Endothelial cell of umbilical vein (primary cell): ENCODE measurements around the gene LANCL1. TPM values are rescaled to one million over a fixed set of nuclear protein-coding genes. Genes with fewer than 3 reads are reported as not detected.
"Not testable (repeated sequence)": the region's sequence is repeated elsewhere in the genome, so short reads cannot be mapped to it uniquely, and the experiment has no call there.

Source experiments
- BruUV-seq: library from RNA; stranded (reverse); fragments of 400-500 nt; replicated peaks from 2 replicates; lab custom pipeline; 2021; lab: Mats Ljungman, UMichigan
- CTCF ChIA-PET: fragments of 300-600, 350-600 bp; sonication (Branson Sonifier 250); formaldehyde crosslinking; loops from one replicate; lab custom pipeline; 2021; ENCODE audit warnings: antibody characterized with exemption, inconsistent platforms; lab: Charles Lee
- POLR2A ChIA-PET: fragments of 300-600, 350-600 bp; sonication (Branson Sonifier 250); formaldehyde crosslinking; loops from one replicate; lab custom pipeline; 2021; ENCODE audit warnings: antibody characterized with exemption, inconsistent platforms; lab: Charles Lee
- DNase-seq: peaks from one replicate; pipeline ENCODE4 v3.0.0-alpha.2; 2011; ENCODE audit warnings: low read depth, low spot score
- FAIRE-seq: peaks from 2 replicates; lab custom pipeline; 2011; peaks lifted over from hg19 to GRCh38; lab: Jason Lieb, UNC
- H2AFZ ChIP-seq: 2 replicates; pipeline ENCODE4 v1.6.0; 2012; ENCODE audit warnings: low read depth, low read length, control low read depth, inconsistent platforms
- H3K27ac ChIP-seq: 2 replicates; pipeline ENCODE4 v1.5.1; 2011; ENCODE audit warnings: low read depth, mild to moderate bottlenecking, control low read depth, low read length, moderate library complexity; ENCODE audit not compliant: insufficient read depth
- H3K27me3 ChIP-seq, 2 experiments: 2 replicates each; pipeline versions ENCODE4 v1.6.0 to v1.6.1; 2011; ENCODE audit warnings: low read length in 2 of 2, mixed read lengths in 1 of 2; ENCODE audit not compliant: control insufficient read depth in 2 of 2, insufficient read depth in 2 of 2
- H3K36me3 ChIP-seq, 2 experiments: 2 replicates in 1 of 2; 3 replicates in 1 of 2; pipeline ENCODE4 v1.5.1; 2011; ENCODE audit warnings: low read length in 2 of 2, mild to moderate bottlenecking in 1 of 2, moderate library complexity in 1 of 2; ENCODE audit not compliant: control insufficient read depth in 2 of 2, insufficient read depth in 2 of 2; ENCODE audit errors: extremely low read depth in 1 of 2
- H3K4me1 ChIP-seq: 3 replicates; pipeline ENCODE4 v1.5.1; 2011; ENCODE audit warnings: mild to moderate bottlenecking, low read length; ENCODE audit not compliant: control insufficient read depth, insufficient read depth; ENCODE audit errors: extremely low read depth
- H3K4me2 ChIP-seq: 2 replicates; pipeline ENCODE4 v1.6.1; 2011; ENCODE audit warnings: low read length, control low read depth, mixed read lengths; ENCODE audit not compliant: insufficient read depth
- H3K4me3 ChIP-seq, 3 experiments: fragments of 200-600 bp in 1 of 3; sonication (generic), shearing (Covaris generic) in 1 of 3; replicated peaks in 1 of 3; 2 replicates each; pipeline ENCODE4 v1.5.1; 2011 to 2016; ENCODE audit warnings: control low read depth in 3 of 3, low read length in 3 of 3, mild to moderate bottlenecking in 2 of 3, inconsistent platforms in 1 of 3, low read depth in 1 of 3, moderate library complexity in 1 of 3; ENCODE audit not compliant: insufficient read depth in 1 of 3
- H3K79me2 ChIP-seq: 2 replicates; pipeline ENCODE4 v1.6.0; 2012; ENCODE audit warnings: low read length, inconsistent platforms; ENCODE audit not compliant: control insufficient read depth, insufficient read depth
- H3K9ac ChIP-seq: replicated peaks from 2 replicates; pipeline ENCODE3; 2011; ENCODE audit warnings: low read length, control low read depth; ENCODE audit not compliant: insufficient read depth; ENCODE audit errors: extremely low read depth
- H3K9me1 ChIP-seq: replicated peaks from 3 replicates; pipeline ENCODE4 v1.6.0; 2011; ENCODE audit warnings: mild to moderate bottlenecking, low read length; ENCODE audit not compliant: control insufficient read depth, insufficient read depth; ENCODE audit errors: extremely low read depth
- H3K9me3 ChIP-seq: replicated peaks from 2 replicates; pipeline ENCODE4 v1.5.1; 2012; ENCODE audit warnings: low read length, inconsistent platforms; ENCODE audit not compliant: control insufficient read depth, insufficient read depth
- H4K20me1 ChIP-seq: replicated peaks from 2 replicates; pipeline ENCODE3; 2011; ENCODE audit warnings: mild to moderate bottlenecking, low read length; ENCODE audit not compliant: control insufficient read depth, insufficient read depth; ENCODE audit errors: extremely low read depth
- EZH2 ChIP-seq: IDR thresholded peaks from 2 replicates; pipeline ENCODE4 v1.6.1; 2012; ENCODE audit warnings: borderline replicate concordance, low read depth, mild to moderate bottlenecking, moderate library complexity, low read length, inconsistent platforms; ENCODE audit not compliant: severe bottlenecking
- FOS ChIP-seq: IDR thresholded peaks from 2 replicates; pipeline ENCODE4 v1.6.1; 2011; ENCODE audit warnings: mild to moderate bottlenecking, low read length, moderate library complexity, borderline replicate concordance; ENCODE audit not compliant: insufficient read depth
- GATA2 ChIP-seq: IDR thresholded peaks from 2 replicates; pipeline ENCODE4 v1.7.0; 2011; ENCODE audit warnings: low read depth, mild to moderate bottlenecking, moderate library complexity, mixed read lengths, low read length; ENCODE audit not compliant: insufficient read length, insufficient read depth
- MYC ChIP-seq: IDR thresholded peaks from one replicate; pipeline ENCODE4 v1.6.1; 2011; ENCODE audit warnings: mild to moderate bottlenecking, low read depth, low read length
- dilution Hi-C: fragments of 300-500 bp; cut with MboI; formaldehyde crosslinking; loops from one replicate; pipeline ENCODE4 v1.15.0; 2019; ENCODE audit warnings: low sequenced_read_pairs; ENCODE audit not compliant: extremely low pct_ligation_motif_present
- intact Hi-C: fragments of 100-400 bp; cut with micrococcal nuclease; formaldehyde crosslinking; loops from one replicate; pipeline ENCODE4 v1.10.0; 2022
- polyA plus RNA-seq, 4 experiments: library from polyadenylated mRNA; depleted of rRNA in 3 of 4; stranded (reverse) in 3 of 4; unstranded in 1 of 4; fragments of >200 nt; gene quantifications; 2 replicates each; pipeline versions ENCODE4 v1.2.1 to v1.2.3, GENCODE V29; 2011 to 2012; ENCODE audit warnings: missing spikeins in 1 of 4
- total RNA-seq: library from RNA; stranded (reverse); gene quantifications from 2 replicates; pipeline ENCODE4 v1.2.3, GENCODE V29; 2021
- TF ChIP-seq, protein P1 (sequence below): IDR thresholded peaks from 2 replicates; pipeline ENCODE4 v1.6.1; 2011; ENCODE audit not compliant: insufficient read depth, insufficient read length

The LANCL1 gene
- total and polyA plus RNA-seq, 2 donors (not counting 3 experiments of a cell fraction or from before 2014, with no cell fraction given) = 22.9 to 24.2 TPM

- Histone ChIP-seq H3K9me3 (no peaks in the 10 kb centered on the region), H3K9me1 (no peaks in the 10 kb centered on the region), H3K9ac (no peak overlapping the region), H3K27ac (no peak overlapping the region), H2AFZ (no peak overlapping the region), H3K4me1 (no peaks in the 10 kb centered on the region), H3K27me3 (no peaks in the 10 kb centered on the region), H3K79me2 (no peaks in the 10 kb centered on the region), H3K4me2 (no peak overlapping the region), H4K20me1 (no peaks in the 10 kb centered on the region), H3K4me3 (no peak overlapping the region), H3K36me3 (peaks cover 0 to 5% of the 10 kb centered on the region in 2 experiments)
- TF ChIP-seq, protein P1, sequence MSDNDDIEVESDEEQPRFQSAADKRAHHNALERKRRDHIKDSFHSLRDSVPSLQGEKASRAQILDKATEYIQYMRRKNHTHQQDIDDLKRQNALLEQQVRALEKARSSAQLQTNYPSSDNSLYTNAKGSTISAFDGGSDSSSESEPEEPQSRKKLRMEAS = no peak
- TF ChIP-seq EZH2 = no peak
- TF ChIP-seq MYC = no peak
- TF ChIP-seq FOS = no peak
- no TSS peak for BruUV-seq
- POLR2A ChIA-PET = no interaction called here
- intact Hi-C loops = no loop called here
- DNase-seq = no peak
- no peak for FAIRE-seq
- CTCF ChIA-PET = no interaction called here
- dilution Hi-C loops = no loop called here
These were observed 22.2 kb downstream of the LANCL1 start for GRCh38 chr2:210454336-210454735.

- ChIA-PET CTCF (no interaction called here), POLR2A (no interaction called here)
- H3K79me2 ChIP-seq = no peaks in the 10 kb centered on the region
- no peak for TF ChIP-seq GATA2
- no peaks in the 10 kb centered on the region for H3K27me3 ChIP-seq
- DNase-seq (no peak), FAIRE-seq (no peak)
- intact Hi-C loops = no loop called here
- H3K4me3 ChIP-seq = no peak overlapping the region
- H3K9me3 ChIP-seq = no peaks in the 10 kb centered on the region
- H3K27ac ChIP-seq = no peak overlapping the region
- no TSS peak for BruUV-seq
- peaks cover 0 to 5% of the 10 kb centered on the region in 2 experiments for H3K36me3 ChIP-seq
- H3K4me1 ChIP-seq = no peaks in the 10 kb centered on the region
- no peaks in the 10 kb centered on the region for H3K9me1 ChIP-seq
- no peaks in the 10 kb centered on the region for H4K20me1 ChIP-seq
- no peak overlapping the region for H3K4me2 ChIP-seq
- dilution Hi-C loops = no loop called here
- H2AFZ ChIP-seq = no peak overlapping the region
- H3K9ac ChIP-seq = no peak overlapping the region
These were observed 24.4 kb downstream of the LANCL1 start for GRCh38 chr2:210452194-210452593.

DNA sequence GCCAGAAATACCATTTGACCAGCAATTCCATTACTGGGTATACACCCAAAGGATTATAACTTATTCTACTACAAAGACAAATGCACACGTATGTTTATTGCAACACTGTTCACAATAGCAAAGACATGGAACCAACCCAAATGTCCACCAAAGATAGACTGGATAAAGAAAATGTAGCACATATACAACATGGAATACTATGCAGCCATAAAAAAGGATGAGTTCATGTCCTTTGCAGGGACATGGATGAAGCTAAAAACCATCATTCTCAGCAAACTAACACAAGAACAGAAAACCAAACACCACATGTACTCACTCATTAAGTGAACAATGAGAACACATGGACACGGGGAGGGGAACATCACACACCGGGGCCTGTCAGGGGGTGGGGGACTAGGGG, 25.6 kb downstream of the LANCL1 start:
- H3K4me2 ChIP-seq, intact Hi-C loops, H3K9me3 ChIP-seq, POLR2A ChIA-PET, dilution Hi-C loops, H4K20me1 ChIP-seq, H3K79me2 ChIP-seq, H3K4me1 ChIP-seq, H3K9ac ChIP-seq, H3K9me1 ChIP-seq, BruUV-seq, CTCF ChIA-PET, DNase-seq, H3K27me3 ChIP-seq, FAIRE-seq, H3K36me3 ChIP-seq, H2AFZ ChIP-seq, H3K4me3 ChIP-seq, H3K27ac ChIP-seq: not testable (repeated sequence)
